Upper lobe of right lung (tissue), 1 donor: ENCODE measurements around the gene PPP5C. TPM values are rescaled to one million over a fixed set of nuclear protein-coding genes. Genes with fewer than 3 reads are reported as not detected.

Source experiments
- ATAC-seq: fragments of 200-7000 bp; cut with Tn5 transposase; one replicate; pipeline ENCODE4 v1.9.1; 2020; ENCODE audit warnings: mild to moderate bottlenecking, moderate library complexity
- DNase-seq: peaks from one replicate; pipeline ENCODE4 v3.0.0-alpha.2; 2020
- H3K27ac ChIP-seq: fragments of 200-600 bp; one replicate; pipeline ENCODE4 v1.8.0; 2022
- H3K27me3 ChIP-seq: fragments of 200-600 bp; one replicate; pipeline ENCODE4 v1.8.0; 2022; ENCODE audit warnings: mild to moderate bottlenecking
- H3K36me3 ChIP-seq: fragments of 200-600 bp; one replicate; pipeline ENCODE4 v1.8.0; 2022
- H3K4me1 ChIP-seq: fragments of 200-600 bp; one replicate; pipeline ENCODE4 v1.8.0; 2022
- H3K4me3 ChIP-seq: fragments of 200-600 bp; one replicate; pipeline ENCODE4 v1.8.0; 2022; ENCODE audit warnings: mild to moderate bottlenecking
- H3K9me3 ChIP-seq: fragments of 200-600 bp; one replicate; pipeline ENCODE4 v1.8.0; 2022
- intact Hi-C: fragments of 100-400 bp; cut with DNase I; formaldehyde crosslinking; loops from one replicate; pipeline ENCODE4 v1.11.0; 2022
- total RNA-seq: library from RNA; stranded (reverse); fragmentation: NEBNext Ultra II Directional; extraction: Animal tissue kit (Norgen Biotek cat#: 25700); gene quantifications from one replicate; pipeline ENCODE4 v1.2.1, GENCODE V29; 2021
- TF ChIP-seq, protein P1 (sequence below): fragments of 200-600 bp; IDR thresholded peaks from one replicate; pipeline ENCODE4 v1.8.0; 2022; ENCODE audit warnings: antibody characterized with exemption
- donor health status: DM: no; HTN: yes; CAD: no; lungs with severe emphysema.

The PPP5C gene
- total RNA-seq, 1 donor from 2014 or later, result 50.0 TPM

- intact Hi-C loops, result no loop called here
- H3K36me3 ChIP-seq, result no peaks in the 10 kb centered on the region
- H3K27ac ChIP-seq, result peak overlapping the region; percentile 71
- ATAC-seq (peak; percentile 50), DNase-seq (no peak)
- peak overlapping the region; percentile 56 for H3K4me3 ChIP-seq
- H3K9me3 ChIP-seq, result no peaks in the 10 kb centered on the region
- H3K27me3 ChIP-seq, result peaks cover 31% of the 10 kb centered on the region
- TF ChIP-seq, protein P1, sequence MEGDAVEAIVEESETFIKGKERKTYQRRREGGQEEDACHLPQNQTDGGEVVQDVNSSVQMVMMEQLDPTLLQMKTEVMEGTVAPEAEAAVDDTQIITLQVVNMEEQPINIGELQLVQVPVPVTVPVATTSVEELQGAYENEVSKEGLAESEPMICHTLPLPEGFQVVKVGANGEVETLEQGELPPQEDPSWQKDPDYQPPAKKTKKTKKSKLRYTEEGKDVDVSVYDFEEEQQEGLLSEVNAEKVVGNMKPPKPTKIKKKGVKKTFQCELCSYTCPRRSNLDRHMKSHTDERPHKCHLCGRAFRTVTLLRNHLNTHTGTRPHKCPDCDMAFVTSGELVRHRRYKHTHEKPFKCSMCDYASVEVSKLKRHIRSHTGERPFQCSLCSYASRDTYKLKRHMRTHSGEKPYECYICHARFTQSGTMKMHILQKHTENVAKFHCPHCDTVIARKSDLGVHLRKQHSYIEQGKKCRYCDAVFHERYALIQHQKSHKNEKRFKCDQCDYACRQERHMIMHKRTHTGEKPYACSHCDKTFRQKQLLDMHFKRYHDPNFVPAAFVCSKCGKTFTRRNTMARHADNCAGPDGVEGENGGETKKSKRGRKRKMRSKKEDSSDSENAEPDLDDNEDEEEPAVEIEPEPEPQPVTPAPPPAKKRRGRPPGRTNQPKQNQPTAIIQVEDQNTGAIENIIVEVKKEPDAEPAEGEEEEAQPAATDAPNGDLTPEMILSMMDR, result no peak
- peaks cover 13% of the 10 kb centered on the region for H3K4me1 ChIP-seq
Measured at GRCh38 chr19:46426035-46426505, 79.2 kb downstream of the PPP5C start.

GRCh38 chr19:46426506-46427162 lies 79.7 kb downstream of the PPP5C start:
- DNase-seq (peak; percentile 87), ATAC-seq (peak; percentile 70)
- H3K9me3 ChIP-seq, result no peaks in the 10 kb centered on the region
- peaks cover 33% of the 10 kb centered on the region for H3K27me3 ChIP-seq
- peaks cover 13% of the 10 kb centered on the region for H3K4me1 ChIP-seq
- H3K36me3 ChIP-seq, result no peaks in the 10 kb centered on the region
- peak overlapping the region; percentile 56 for H3K4me3 ChIP-seq
- H3K27ac ChIP-seq, result peak overlapping the region; percentile 71
- intact Hi-C loops, result no loop called here
- TF ChIP-seq, protein P1, result no peak

DNA sequence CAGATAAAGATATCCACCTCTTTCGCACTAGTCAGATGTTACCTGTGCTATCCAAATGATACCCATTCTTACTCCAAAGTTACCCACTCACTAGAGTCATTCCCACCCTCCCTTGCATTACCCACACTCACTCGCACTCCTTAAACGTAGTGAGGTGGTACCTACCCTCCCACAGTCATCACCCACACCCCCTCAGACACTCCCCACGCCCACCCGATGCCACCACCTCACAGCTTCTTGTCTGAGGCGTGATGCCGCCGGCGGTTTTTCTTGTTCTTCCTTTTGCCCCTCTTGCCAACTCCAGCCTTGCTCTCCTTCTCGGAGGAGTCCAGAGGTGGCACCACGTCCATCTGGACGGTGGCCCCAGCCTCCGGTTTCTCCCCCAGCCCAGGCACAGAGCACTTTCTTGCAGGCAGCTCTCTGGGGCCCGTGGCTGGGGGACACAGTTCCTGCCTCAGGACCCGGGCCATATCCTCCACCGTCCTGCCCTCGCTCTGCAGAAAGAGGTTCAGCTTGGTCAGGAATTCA lies 80.7 kb downstream of the PPP5C start:
- TF ChIP-seq, protein P1, result no peak
- Histone ChIP-seq H3K9me3 (no peaks in the 10 kb centered on the region), H3K27ac (no peak overlapping the region), H3K27me3 (peaks cover 36% of the 10 kb centered on the region), H3K36me3 (no peaks in the 10 kb centered on the region), H3K4me3 (no peak overlapping the region), H3K4me1 (peaks cover 13% of the 10 kb centered on the region)
- intact Hi-C loops, result no loop called here
- no peak for ATAC-seq
- no peak for DNase-seq

- Histone ChIP-seq H3K9me3 (no peaks in the 10 kb centered on the region), H3K36me3 (no peaks in the 10 kb centered on the region), H3K27ac (no peak within 1 kb of the TSS), H3K4me1 (peaks cover 13% of the 10 kb centered on the region), H3K27me3 (peaks cover 36% of the 10 kb centered on the region), H3K4me3 (no peak within 1 kb of the TSS)
- peak; percentile 82 for DNase-seq
- TF ChIP-seq, protein P1, result no peak
- ATAC-seq, result peak; percentile 60
- intact Hi-C loops, result no loop called here
Measured at GRCh38 chr19:46428239-46429135, 81.6 kb downstream of the PPP5C start, which contains the start of gene PNMA8C. Gene PNMA8C, minus strand, starts transcription at chr19:46428936. Its CDS starts 577 bp downstream, at chr19:46428359.

DNA sequence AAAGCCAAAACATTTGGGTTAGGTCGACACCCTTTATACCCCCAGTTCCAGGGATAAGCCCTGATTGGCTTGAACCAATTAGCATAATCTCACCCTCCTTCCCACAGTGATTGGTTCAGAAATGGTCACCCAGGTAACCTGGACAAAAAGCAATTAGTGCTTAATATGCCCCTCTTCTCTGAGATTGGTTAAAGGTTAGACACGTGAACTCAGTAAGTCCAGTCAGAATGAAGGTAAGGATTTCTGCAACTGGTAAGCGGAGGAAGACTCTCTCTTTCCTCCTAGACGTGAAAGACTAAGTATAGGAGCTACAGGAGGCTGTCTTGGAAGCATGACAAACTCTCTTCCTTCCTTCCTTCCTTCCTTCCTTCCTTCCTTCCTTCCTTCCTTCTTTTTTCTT lies 83.1 kb downstream of the PPP5C start:
- Histone ChIP-seq H3K9me3 (no peaks in the 10 kb centered on the region), H3K4me3 (no peak overlapping the region), H3K27ac (no peak overlapping the region), H3K4me1 (peaks cover 13% of the 10 kb centered on the region), H3K36me3 (no peaks in the 10 kb centered on the region), H3K27me3 (peaks cover 36% of the 10 kb centered on the region)
- intact Hi-C loops, result no loop called here
- DNase-seq (no peak), ATAC-seq (no peak)
- TF ChIP-seq, protein P1, result no peak
